Stimulated activated CD4-positive, alpha-beta T cell treated with anti-CD3 and anti-CD28 coated beads, Interleukin-1b, Interleukin-23, amount 100 ng/mL, for 1 hour (primary cell): ENCODE results near the gene PASK.
A peak's percentile ranks its signal among the peaks of the same experiment; 100 is the strongest.
"Not testable (repeated sequence)": the region's sequence is repeated elsewhere in the genome, so short reads cannot be mapped to it uniquely, and the experiment has no call there.

Source experiments
- DNase-seq, 2 donors: peaks; one replicate each; pipeline ENCODE4 v3.0.0-alpha.2; 2020; ENCODE audit warnings: low read depth in 2 of 2

PASK gene

GRCh38 chr2:241105641-241106040 lies 43.6 kb downstream of the PASK start:
- no peak for DNase-seq

- not testable (repeated sequence) for DNase-seq
Observed at GRCh38 chr2:241104611-241105010, 44.7 kb downstream of the PASK start.

GRCh38 chr2:241103176-241103595 lies 46.1 kb downstream of the PASK start:
- DNase-seq: no peak

- peak; percentile 72 to 79 for DNase-seq
Observed at GRCh38 chr2:241102239-241102803, 47.0 kb downstream of the PASK start, which contains the start of gene MTERF4. Gene MTERF4, minus strand, starts transcription at chr2:241102287. Its CDS starts 14 bp downstream, at chr2:241102273.

- no peak for DNase-seq
Observed at GRCh38 chr2:241099246-241099645, 50.0 kb downstream of the PASK start.

- DNase-seq: no peak
Observed at GRCh38 chr2:241096979-241097378, 52.3 kb downstream of the PASK start.

GRCh38 chr2:241095594-241096290 lies 53.5 kb downstream of the PASK start:
- peak in 1 of 2 donors; percentile 16 for DNase-seq

GRCh38 chr2:241094924-241095420 lies 54.3 kb downstream of the PASK start:
- no peak for DNase-seq

- no peak for DNase-seq
Observed at GRCh38 chr2:241094172-241094571, 55.1 kb downstream of the PASK start.

- DNase-seq: not testable (repeated sequence)
Observed at GRCh38 chr2:241093133-241093781, 56.0 kb downstream of the PASK start.

- no peak for DNase-seq
Observed at GRCh38 chr2:241092677-241093076, 56.6 kb downstream of the PASK start.

- no peak for DNase-seq
Observed at GRCh38 chr2:241091734-241092445, 57.4 kb downstream of the PASK start.

- no peak for DNase-seq
Observed at GRCh38 chr2:241091201-241091600, 58.1 kb downstream of the PASK start.

GRCh38 chr2:241088791-241089732 lies 60.2 kb downstream of the PASK start:
- DNase-seq: no peak

- DNase-seq: no peak
Observed at GRCh38 chr2:241088376-241088775, 60.9 kb downstream of the PASK start.

GRCh38 chr2:241087420-241088268 lies 61.6 kb downstream of the PASK start:
- DNase-seq: no peak

- no peak for DNase-seq
Observed at GRCh38 chr2:241084856-241085444, 64.3 kb downstream of the PASK start.

- DNase-seq: no peak
Observed at GRCh38 chr2:241083091-241083415, 66.2 kb downstream of the PASK start.

- DNase-seq: no peak
Observed at GRCh38 chr2:241082341-241083090, 66.8 kb downstream of the PASK start.
